ENCODE results near the gene GPX5.

GPX5 gene

DNA sequence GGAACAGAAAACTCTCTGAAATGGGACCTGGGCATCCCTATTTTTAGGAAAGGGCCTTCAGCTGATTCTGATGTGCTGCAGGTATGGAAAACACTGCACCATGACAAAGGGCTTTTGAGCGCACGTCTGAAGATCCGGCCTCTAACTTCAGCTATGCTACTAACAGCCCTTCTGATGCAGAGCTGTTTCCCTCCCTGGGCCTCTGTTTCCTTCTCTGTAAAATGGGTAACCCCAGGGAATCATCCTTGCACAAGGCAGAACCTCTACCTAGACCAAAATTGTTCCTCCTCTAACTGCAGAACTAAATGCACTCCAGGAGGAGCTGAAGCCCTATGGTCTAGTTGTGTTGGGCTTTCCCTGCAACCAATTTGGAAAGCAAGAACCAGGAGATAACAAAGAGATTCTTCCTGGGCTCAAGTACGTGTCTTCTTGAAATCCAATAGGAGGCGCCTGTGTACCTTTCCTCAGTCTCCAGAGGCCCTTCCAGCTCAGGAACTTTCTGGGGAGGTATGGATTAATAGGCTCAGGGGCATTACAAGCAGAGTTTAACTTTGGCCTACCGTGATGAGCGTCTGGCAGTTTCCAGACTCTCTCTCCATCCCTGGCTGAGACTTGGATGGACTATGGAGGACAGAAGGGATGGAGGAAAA, 5.9 kb downstream of the GPX5 start:
- TF ChIP-seq, protein P1, sequence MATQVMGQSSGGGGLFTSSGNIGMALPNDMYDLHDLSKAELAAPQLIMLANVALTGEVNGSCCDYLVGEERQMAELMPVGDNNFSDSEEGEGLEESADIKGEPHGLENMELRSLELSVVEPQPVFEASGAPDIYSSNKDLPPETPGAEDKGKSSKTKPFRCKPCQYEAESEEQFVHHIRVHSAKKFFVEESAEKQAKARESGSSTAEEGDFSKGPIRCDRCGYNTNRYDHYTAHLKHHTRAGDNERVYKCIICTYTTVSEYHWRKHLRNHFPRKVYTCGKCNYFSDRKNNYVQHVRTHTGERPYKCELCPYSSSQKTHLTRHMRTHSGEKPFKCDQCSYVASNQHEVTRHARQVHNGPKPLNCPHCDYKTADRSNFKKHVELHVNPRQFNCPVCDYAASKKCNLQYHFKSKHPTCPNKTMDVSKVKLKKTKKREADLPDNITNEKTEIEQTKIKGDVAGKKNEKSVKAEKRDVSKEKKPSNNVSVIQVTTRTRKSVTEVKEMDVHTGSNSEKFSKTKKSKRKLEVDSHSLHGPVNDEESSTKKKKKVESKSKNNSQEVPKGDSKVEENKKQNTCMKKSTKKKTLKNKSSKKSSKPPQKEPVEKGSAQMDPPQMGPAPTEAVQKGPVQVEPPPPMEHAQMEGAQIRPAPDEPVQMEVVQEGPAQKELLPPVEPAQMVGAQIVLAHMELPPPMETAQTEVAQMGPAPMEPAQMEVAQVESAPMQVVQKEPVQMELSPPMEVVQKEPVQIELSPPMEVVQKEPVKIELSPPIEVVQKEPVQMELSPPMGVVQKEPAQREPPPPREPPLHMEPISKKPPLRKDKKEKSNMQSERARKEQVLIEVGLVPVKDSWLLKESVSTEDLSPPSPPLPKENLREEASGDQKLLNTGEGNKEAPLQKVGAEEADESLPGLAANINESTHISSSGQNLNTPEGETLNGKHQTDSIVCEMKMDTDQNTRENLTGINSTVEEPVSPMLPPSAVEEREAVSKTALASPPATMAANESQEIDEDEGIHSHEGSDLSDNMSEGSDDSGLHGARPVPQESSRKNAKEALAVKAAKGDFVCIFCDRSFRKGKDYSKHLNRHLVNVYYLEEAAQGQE (IDR thresholded peaks at IDR 0.05; ENCODE audit: insufficient read depth in 1 of 2, low read depth in 2 of 2, low read length in 2 of 2): no peak
- no peak for TF ChIP-seq FOXP2 (optimal IDR thresholded peaks at IDR 0.05; ENCODE audit: borderline replicate concordance, extremely low read depth, extremely low read length, insufficient read depth)
- TF ChIP-seq POLR2AphosphoS5 (IDR thresholded peaks at IDR 0.05; ENCODE audit: low read depth, low read length): no peak
- no peak for TF ChIP-seq TAF1 (IDR thresholded peaks at IDR 0.05; ENCODE audit: borderline replicate concordance, insufficient read depth, low read length)

- TF ChIP-seq FOXP2 (optimal IDR thresholded peaks at IDR 0.05; ENCODE audit: borderline replicate concordance, extremely low read depth, extremely low read length, insufficient read depth) (no peak), SIN3A (IDR thresholded peaks at IDR 0.05; ENCODE audit: borderline replicate concordance, insufficient read depth, low read length) (no peak), TAF1 (IDR thresholded peaks at IDR 0.05; ENCODE audit: borderline replicate concordance, insufficient read depth, low read length) (no peak), POLR2AphosphoS5 (IDR thresholded peaks at IDR 0.05; ENCODE audit: low read depth, low read length) (no peak)
- TF ChIP-seq, protein P1 (IDR thresholded peaks at IDR 0.05; ENCODE audit: insufficient read depth in 1 of 2, low read depth in 2 of 2, low read length in 2 of 2): no peak
Measured at GRCh38 chr6:28534306-28534705, 8.6 kb downstream of the GPX5 start.

DNA sequence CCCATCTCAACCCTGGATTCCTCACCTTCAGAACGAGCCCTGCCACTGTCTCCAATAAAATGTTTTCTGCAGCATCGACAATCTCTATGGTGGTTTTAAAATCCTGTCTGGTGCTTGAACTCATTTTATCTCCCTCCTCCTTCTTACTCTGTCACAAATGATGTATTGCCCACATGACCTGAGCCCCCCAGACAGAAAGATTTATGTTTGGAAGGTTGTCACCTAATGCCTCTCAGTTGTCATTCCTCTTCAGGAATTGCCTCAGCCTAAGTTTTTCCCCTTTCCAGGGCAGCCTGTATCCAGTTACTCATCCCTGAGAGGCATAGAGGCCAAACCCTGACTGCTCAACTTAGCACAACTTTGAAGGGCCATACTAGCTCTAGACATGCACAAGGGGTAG, 9.2 kb downstream of the GPX5 start:
- TF ChIP-seq POLR2AphosphoS5 (IDR thresholded peaks at IDR 0.05; ENCODE audit: low read depth, low read length): no peak
- TF ChIP-seq, protein P1 (IDR thresholded peaks at IDR 0.05; ENCODE audit: insufficient read depth in 1 of 2, low read depth in 2 of 2, low read length in 2 of 2): no peak

GRCh38 chr6:28537065-28537464, 11.4 kb downstream of the GPX5 start:
- TF ChIP-seq SIN3A (IDR thresholded peaks at IDR 0.05; ENCODE audit: borderline replicate concordance, insufficient read depth, low read length) (no peak), FOXP2 (optimal IDR thresholded peaks at IDR 0.05; ENCODE audit: borderline replicate concordance, extremely low read depth, extremely low read length, insufficient read depth) (no peak), POLR2AphosphoS5 (IDR thresholded peaks at IDR 0.05; ENCODE audit: low read depth, low read length) (no peak), TAF1 (IDR thresholded peaks at IDR 0.05; ENCODE audit: borderline replicate concordance, insufficient read depth, low read length) (no peak)
- TF ChIP-seq, protein P1 (IDR thresholded peaks at IDR 0.05; ENCODE audit: insufficient read depth in 1 of 2, low read depth in 2 of 2, low read length in 2 of 2): no peak

Data from PFSK-1 (cell line).